ENCODE results near the gene CREB5. TPM values are rescaled to one million over a fixed set of nuclear protein-coding genes. Genes with fewer than 3 reads are reported as not detected.

The CREB5 gene
- total and polyA plus RNA-seq, 2 experiments from 2014 or later, result 2.4 to 4.4 TPM

DNA sequence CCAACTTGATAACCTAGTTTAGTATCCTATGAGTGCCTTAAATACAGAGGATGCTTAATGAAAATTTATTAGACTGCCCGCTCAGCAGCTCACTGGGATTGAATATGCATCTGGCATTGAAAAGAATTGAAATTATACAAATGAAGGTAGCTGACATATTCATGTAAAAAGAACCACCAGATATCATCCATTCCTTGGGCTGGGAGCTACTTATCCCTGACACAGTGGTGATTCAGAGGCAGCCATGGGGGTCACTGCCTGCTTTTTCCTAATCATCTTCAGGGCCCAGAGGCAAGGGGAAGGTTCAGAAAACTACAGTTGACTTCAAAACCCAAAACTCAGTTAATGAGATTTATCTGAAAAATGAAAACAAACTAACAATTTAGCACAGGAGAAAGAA is 424.9 kb downstream of the CREB5 start (continued):
- TF ChIP-seq JUNB (IDR thresholded peaks at IDR 0.05; ENCODE audit: unreplicated experiment) (no peak), EZH2phosphoT487 (IDR thresholded peaks at IDR 0.05; ENCODE audit: unreplicated experiment) (no peak), STAT1 (IDR thresholded peaks at IDR 0.05; ENCODE audit: unreplicated experiment) (no peak), CREB1 (CRISPR knock-in tag; IDR thresholded peaks at IDR 0.05; ENCODE audit: low read depth) (no peak), NANOG (IDR thresholded peaks at IDR 0.05; ENCODE audit: borderline replicate concordance) (no peak), POLR2AphosphoS5 (IDR thresholded peaks at IDR 0.05; ENCODE audit: low read depth) (no peak)
- TF ChIP-seq, protein P1, sequence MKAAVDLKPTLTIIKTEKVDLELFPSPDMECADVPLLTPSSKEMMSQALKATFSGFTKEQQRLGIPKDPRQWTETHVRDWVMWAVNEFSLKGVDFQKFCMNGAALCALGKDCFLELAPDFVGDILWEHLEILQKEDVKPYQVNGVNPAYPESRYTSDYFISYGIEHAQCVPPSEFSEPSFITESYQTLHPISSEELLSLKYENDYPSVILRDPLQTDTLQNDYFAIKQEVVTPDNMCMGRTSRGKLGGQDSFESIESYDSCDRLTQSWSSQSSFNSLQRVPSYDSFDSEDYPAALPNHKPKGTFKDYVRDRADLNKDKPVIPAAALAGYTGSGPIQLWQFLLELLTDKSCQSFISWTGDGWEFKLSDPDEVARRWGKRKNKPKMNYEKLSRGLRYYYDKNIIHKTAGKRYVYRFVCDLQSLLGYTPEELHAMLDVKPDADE (IDR thresholded peaks at IDR 0.05), result no peak
- TF ChIP-seq, protein P2, sequence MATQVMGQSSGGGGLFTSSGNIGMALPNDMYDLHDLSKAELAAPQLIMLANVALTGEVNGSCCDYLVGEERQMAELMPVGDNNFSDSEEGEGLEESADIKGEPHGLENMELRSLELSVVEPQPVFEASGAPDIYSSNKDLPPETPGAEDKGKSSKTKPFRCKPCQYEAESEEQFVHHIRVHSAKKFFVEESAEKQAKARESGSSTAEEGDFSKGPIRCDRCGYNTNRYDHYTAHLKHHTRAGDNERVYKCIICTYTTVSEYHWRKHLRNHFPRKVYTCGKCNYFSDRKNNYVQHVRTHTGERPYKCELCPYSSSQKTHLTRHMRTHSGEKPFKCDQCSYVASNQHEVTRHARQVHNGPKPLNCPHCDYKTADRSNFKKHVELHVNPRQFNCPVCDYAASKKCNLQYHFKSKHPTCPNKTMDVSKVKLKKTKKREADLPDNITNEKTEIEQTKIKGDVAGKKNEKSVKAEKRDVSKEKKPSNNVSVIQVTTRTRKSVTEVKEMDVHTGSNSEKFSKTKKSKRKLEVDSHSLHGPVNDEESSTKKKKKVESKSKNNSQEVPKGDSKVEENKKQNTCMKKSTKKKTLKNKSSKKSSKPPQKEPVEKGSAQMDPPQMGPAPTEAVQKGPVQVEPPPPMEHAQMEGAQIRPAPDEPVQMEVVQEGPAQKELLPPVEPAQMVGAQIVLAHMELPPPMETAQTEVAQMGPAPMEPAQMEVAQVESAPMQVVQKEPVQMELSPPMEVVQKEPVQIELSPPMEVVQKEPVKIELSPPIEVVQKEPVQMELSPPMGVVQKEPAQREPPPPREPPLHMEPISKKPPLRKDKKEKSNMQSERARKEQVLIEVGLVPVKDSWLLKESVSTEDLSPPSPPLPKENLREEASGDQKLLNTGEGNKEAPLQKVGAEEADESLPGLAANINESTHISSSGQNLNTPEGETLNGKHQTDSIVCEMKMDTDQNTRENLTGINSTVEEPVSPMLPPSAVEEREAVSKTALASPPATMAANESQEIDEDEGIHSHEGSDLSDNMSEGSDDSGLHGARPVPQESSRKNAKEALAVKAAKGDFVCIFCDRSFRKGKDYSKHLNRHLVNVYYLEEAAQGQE (IDR thresholded peaks at IDR 0.05; ENCODE audit: unreplicated experiment), result no peak

DNA sequence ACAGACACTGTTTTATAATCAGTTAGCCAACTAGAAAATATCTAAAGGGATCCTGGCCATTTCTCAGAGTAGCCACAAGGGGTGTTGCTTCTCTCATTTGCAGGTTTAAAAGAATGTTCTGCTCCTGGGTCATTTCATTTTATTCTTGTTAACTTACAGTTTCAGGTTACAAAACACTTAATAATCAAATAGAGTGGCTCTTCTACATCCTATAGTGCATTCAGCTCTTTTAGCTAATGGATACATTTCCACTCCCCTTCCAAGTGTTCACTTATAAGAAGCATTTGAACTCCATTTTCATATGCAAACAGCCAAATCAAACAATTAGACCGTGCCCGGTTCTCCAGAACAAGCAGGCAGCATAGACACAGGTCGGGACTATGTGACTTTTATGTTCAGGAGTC is 428.3 kb downstream of the CREB5 start:
- H3K4me1 Mint-ChIP-seq, result no peaks in the 10 kb centered on the region; the same call in 2 of the 3 replicates

More for the DNA sequence above, 428.3 kb downstream of the CREB5 start:
- Histone ChIP-seq H3K4me1 (ENCODE audit: insufficient read depth) (peaks cover 5% of the 10 kb centered on the region; the same call in 1 of the 2 replicates), H2AFZ (no peak overlapping the region), H3K27me3 (ENCODE audit: insufficient read depth) (no peaks in the 10 kb centered on the region), H3K36me3 (ENCODE audit: insufficient read depth) (no peaks in the 10 kb centered on the region), H3K79me2 (replicated peaks; ENCODE audit: insufficient read depth) (no peaks in the 10 kb centered on the region), H3K9me2 (ENCODE audit: insufficient read depth) (no peaks in the 10 kb centered on the region), H3F3A (replicated peaks; ENCODE audit: low read depth) (no peaks in the 10 kb centered on the region), H4K20me1 (replicated peaks; ENCODE audit: insufficient read depth) (no peaks in the 10 kb centered on the region; the same call in 1 of the 2 replicates), H3K4me3 (no peak overlapping the region), H3K4me2 (no peak overlapping the region), H3K27ac (ENCODE audit: low read depth) (no peak overlapping the region)
- Mint-ChIP-seq H3K9me3 (peaks cover 13% of the 10 kb centered on the region; the same call in 2 of the 3 replicates), H3K27ac (no peak overlapping the region), H3K4me3 (no peak overlapping the region), H3K27me3 (ENCODE audit: insufficient read depth, low read depth, poor library complexity) (peaks cover 2% of the 10 kb centered on the region), H3K36me3 (ENCODE audit: low read depth) (peaks cover 8% of the 10 kb centered on the region; the same call in 2 of the 3 replicates)
- TF ChIP-seq STAT1 (IDR thresholded peaks at IDR 0.05; ENCODE audit: unreplicated experiment) (no peak), NANOG (IDR thresholded peaks at IDR 0.05; ENCODE audit: borderline replicate concordance) (no peak), ZNF331 (CRISPR knock-in tag; IDR thresholded peaks at IDR 0.05; ENCODE audit: low read depth) (no peak), JUNB (IDR thresholded peaks at IDR 0.05; ENCODE audit: unreplicated experiment) (no peak)
- TF ChIP-seq, protein P3, sequence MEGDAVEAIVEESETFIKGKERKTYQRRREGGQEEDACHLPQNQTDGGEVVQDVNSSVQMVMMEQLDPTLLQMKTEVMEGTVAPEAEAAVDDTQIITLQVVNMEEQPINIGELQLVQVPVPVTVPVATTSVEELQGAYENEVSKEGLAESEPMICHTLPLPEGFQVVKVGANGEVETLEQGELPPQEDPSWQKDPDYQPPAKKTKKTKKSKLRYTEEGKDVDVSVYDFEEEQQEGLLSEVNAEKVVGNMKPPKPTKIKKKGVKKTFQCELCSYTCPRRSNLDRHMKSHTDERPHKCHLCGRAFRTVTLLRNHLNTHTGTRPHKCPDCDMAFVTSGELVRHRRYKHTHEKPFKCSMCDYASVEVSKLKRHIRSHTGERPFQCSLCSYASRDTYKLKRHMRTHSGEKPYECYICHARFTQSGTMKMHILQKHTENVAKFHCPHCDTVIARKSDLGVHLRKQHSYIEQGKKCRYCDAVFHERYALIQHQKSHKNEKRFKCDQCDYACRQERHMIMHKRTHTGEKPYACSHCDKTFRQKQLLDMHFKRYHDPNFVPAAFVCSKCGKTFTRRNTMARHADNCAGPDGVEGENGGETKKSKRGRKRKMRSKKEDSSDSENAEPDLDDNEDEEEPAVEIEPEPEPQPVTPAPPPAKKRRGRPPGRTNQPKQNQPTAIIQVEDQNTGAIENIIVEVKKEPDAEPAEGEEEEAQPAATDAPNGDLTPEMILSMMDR (conservative IDR thresholded peaks at IDR 0.05; ENCODE audit: low read depth in 2 of 2), result peak; percentile 46 to 66
- ATAC-seq (no peak; the same call in 2 of the 3 replicates), DNase-seq (ENCODE audit: low spot score) (peak; percentile 58)
